Loucy (cell line): ENCODE measurements around the gene CACUL1.

Source experiments
- H2AFZ ChIP-seq: fragments of 200-600 bp; sonication (generic); 2 replicates; pipeline ENCODE4 v1.6.0; 2016; ENCODE audit warnings: antibody characterized with exemption, mild to moderate bottlenecking, low read length, moderate library complexity
- H3F3A ChIP-seq: fragments of 200-600 bp; 2 replicates; pipeline ENCODE4 v1.6.0; 2016; ENCODE audit warnings: antibody characterized with exemption, low read depth, mild to moderate bottlenecking
- H3K27me3 ChIP-seq: fragments of 200-600 bp; sonication (generic); 2 replicates; pipeline ENCODE4 v1.6.1; 2014; ENCODE audit warnings: low read length, mild to moderate bottlenecking; ENCODE audit not compliant: insufficient read depth, poor library complexity, severe bottlenecking
- H3K36me3 ChIP-seq: fragments of 200-600 bp; sonication (generic); 2 replicates; pipeline ENCODE4 v1.6.1; 2016; ENCODE audit warnings: low read length; ENCODE audit not compliant: insufficient read depth
- H3K4me1 ChIP-seq: fragments of 200-600 bp; sonication (generic); 2 replicates; pipeline ENCODE4 v1.5.1; 2014; ENCODE audit warnings: low read length, mild to moderate bottlenecking; ENCODE audit not compliant: insufficient read depth, poor library complexity, severe bottlenecking
- H3K4me2 ChIP-seq: fragments of 200-600 bp; sonication (generic); 2 replicates; pipeline ENCODE4 v1.6.0; 2014; ENCODE audit warnings: antibody characterized with exemption, low read length, low read depth, mild to moderate bottlenecking; ENCODE audit not compliant: poor library complexity, severe bottlenecking
- H3K4me3 ChIP-seq: fragments of 200-600 bp; sonication (generic); 2 replicates; pipeline ENCODE4 v1.5.1; 2014; ENCODE audit warnings: low read length, mild to moderate bottlenecking, mixed read lengths; ENCODE audit not compliant: poor library complexity, severe bottlenecking
- H3K79me2 ChIP-seq: fragments of 200-600 bp; sonication (generic); 2 replicates; pipeline ENCODE4 v1.6.1; 2014; ENCODE audit warnings: low read length; ENCODE audit not compliant: insufficient read depth
- H3K9ac ChIP-seq: fragments of 200-600 bp; sonication (generic); 2 replicates; pipeline ENCODE4 v1.6.0; 2014; ENCODE audit warnings: mild to moderate bottlenecking, low read depth, low read length, moderate library complexity; ENCODE audit not compliant: poor library complexity, severe bottlenecking
- H3K9me2 ChIP-seq: fragments of 200-600 bp; sonication (generic); replicated peaks from 2 replicates; pipeline ENCODE4 v1.6.1; 2016; ENCODE audit warnings: low read depth, low read length, mixed read lengths
- H3K9me3 ChIP-seq: fragments of 200-600 bp; sonication (generic); 2 replicates; pipeline ENCODE4 v1.6.1; 2014; ENCODE audit warnings: mild to moderate bottlenecking, antibody characterized with exemption, low read length, low read depth; ENCODE audit not compliant: insufficient read depth
- H4K20me1 ChIP-seq: fragments of 200-600 bp; sonication (generic); 2 replicates; pipeline ENCODE4 v1.6.0; 2014; ENCODE audit warnings: antibody characterized with exemption, low read length, mild to moderate bottlenecking; ENCODE audit not compliant: insufficient read depth, poor library complexity, severe bottlenecking
- EZH2phosphoT487 ChIP-seq: fragments of 200-600 bp; IDR thresholded peaks from 2 replicates; pipeline ENCODE4 v1.6.1; 2018; ENCODE audit warnings: antibody characterized with exemption, mild to moderate bottlenecking, moderate library complexity, borderline replicate concordance
- TF ChIP-seq, protein P1 (sequence below): fragments of 200-600 bp; sonication (generic); conservative IDR thresholded peaks from 2 replicates; pipeline ENCODE4 v1.5.1; 2014; ENCODE audit warnings: mild to moderate bottlenecking, antibody characterized with exemption, low read length

Gene CACUL1

DNA sequence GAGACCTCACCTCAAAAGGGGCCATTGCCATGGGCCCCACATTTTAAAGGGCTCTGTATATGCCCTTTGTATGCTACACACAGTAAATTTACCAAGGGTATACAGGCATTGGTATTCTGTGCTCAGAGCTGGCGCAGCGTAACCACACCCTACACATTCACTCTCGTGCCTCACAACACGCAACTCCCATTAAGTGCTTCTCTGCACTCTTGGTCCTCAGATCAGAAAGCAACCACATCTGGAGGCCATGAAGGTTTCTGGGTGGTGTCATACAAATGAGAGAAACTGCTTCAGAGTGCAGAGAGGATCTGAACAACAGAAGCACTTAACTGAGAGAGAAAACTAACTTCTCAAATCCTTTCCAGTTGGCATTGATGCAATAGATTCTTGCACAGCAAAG is 9.4 kb upstream of the CACUL1 start:
- no peaks in the 10 kb centered on the region for H3K9me2 ChIP-seq
- TF ChIP-seq EZH2phosphoT487, result no peak
- H3K4me1 ChIP-seq, result no peaks in the 10 kb centered on the region

GRCh38 chr10:118763202-118763988 is 8.6 kb upstream of the CACUL1 start:
- no peak overlapping the region for H3K4me3 ChIP-seq
- H4K20me1 ChIP-seq, result no peaks in the 10 kb centered on the region

More for the DNA sequence above, 9.4 kb upstream of the CACUL1 start:
- Histone ChIP-seq H2AFZ (no peak overlapping the region), H4K20me1 (no peaks in the 10 kb centered on the region), H3F3A (no peaks in the 10 kb centered on the region), H3K4me2 (no peak overlapping the region), H3K27me3 (no peaks in the 10 kb centered on the region), H3K4me3 (no peak overlapping the region), H3K9ac (no peak overlapping the region), H3K9me3 (no peaks in the 10 kb centered on the region), H3K36me3 (no peaks in the 10 kb centered on the region), H3K79me2 (no peaks in the 10 kb centered on the region)

GRCh38 chr10:118760265-118760664 is 5.5 kb upstream of the CACUL1 start:
- Histone ChIP-seq H3K9me3 (no peaks in the 10 kb centered on the region), H4K20me1 (no peaks in the 10 kb centered on the region), H3K27me3 (no peaks in the 10 kb centered on the region), H3K9ac (no peak overlapping the region), H3K4me1 (no peaks in the 10 kb centered on the region), H3K4me2 (no peak overlapping the region), H3K4me3 (no peak overlapping the region), H2AFZ (no peak overlapping the region), H3K79me2 (no peaks in the 10 kb centered on the region), H3F3A (no peaks in the 10 kb centered on the region), H3K36me3 (no peaks in the 10 kb centered on the region), H3K9me2 (no peaks in the 10 kb centered on the region)
- TF ChIP-seq, protein P1, sequence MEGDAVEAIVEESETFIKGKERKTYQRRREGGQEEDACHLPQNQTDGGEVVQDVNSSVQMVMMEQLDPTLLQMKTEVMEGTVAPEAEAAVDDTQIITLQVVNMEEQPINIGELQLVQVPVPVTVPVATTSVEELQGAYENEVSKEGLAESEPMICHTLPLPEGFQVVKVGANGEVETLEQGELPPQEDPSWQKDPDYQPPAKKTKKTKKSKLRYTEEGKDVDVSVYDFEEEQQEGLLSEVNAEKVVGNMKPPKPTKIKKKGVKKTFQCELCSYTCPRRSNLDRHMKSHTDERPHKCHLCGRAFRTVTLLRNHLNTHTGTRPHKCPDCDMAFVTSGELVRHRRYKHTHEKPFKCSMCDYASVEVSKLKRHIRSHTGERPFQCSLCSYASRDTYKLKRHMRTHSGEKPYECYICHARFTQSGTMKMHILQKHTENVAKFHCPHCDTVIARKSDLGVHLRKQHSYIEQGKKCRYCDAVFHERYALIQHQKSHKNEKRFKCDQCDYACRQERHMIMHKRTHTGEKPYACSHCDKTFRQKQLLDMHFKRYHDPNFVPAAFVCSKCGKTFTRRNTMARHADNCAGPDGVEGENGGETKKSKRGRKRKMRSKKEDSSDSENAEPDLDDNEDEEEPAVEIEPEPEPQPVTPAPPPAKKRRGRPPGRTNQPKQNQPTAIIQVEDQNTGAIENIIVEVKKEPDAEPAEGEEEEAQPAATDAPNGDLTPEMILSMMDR, result no peak
- TF ChIP-seq EZH2phosphoT487, result no peak

More at GRCh38 chr10:118763202-118763988, 8.6 kb upstream of the CACUL1 start:
- Histone ChIP-seq H3K79me2 (no peaks in the 10 kb centered on the region), H3K27me3 (no peaks in the 10 kb centered on the region), H3F3A (no peaks in the 10 kb centered on the region), H2AFZ (no peak overlapping the region), H3K4me1 (no peaks in the 10 kb centered on the region), H3K9me2 (no peaks in the 10 kb centered on the region), H3K9me3 (no peaks in the 10 kb centered on the region), H3K4me2 (no peak overlapping the region), H3K36me3 (no peaks in the 10 kb centered on the region), H3K9ac (no peak overlapping the region)
- TF ChIP-seq, protein P1, result no peak
- TF ChIP-seq EZH2phosphoT487, result no peak
